OCI-LY7 (cell line): ENCODE data around the gene C19orf67. TPM values are rescaled to one million over a fixed set of nuclear protein-coding genes. Genes with fewer than 3 reads are reported as not detected.

Source experiments
- BruUV-seq: library from RNA; stranded (reverse); fragments of 400-500 nt; replicated peaks from 2 replicates; lab custom pipeline; 2021; lab: Mats Ljungman, UMichigan
- CTCF ChIA-PET: fragments of 300-600 bp; sonication (Branson Sonifier 250); formaldehyde crosslinking; loops from one replicate; lab custom pipeline; 2022; ENCODE audit warnings: antibody characterized with exemption; ENCODE audit not compliant: unreplicated experiment; lab: Charles Lee
- POLR2A ChIA-PET: fragments of 300-600 bp; sonication (Branson Sonifier 250); formaldehyde crosslinking; loops from one replicate; lab custom pipeline; 2022; ENCODE audit warnings: antibody characterized with exemption; lab: Charles Lee
- DNase-seq: peaks from one replicate; pipeline ENCODE4 v3.0.0-alpha.2; 2015; ENCODE audit warnings: low spot score
- H2AFZ ChIP-seq: fragments of 200-600 bp; sonication (generic), shearing (Covaris generic); 2 replicates; pipeline ENCODE4 v1.6.1; 2014; ENCODE audit warnings: mild to moderate bottlenecking, antibody characterized with exemption, low read length, moderate library complexity
- H3K27ac ChIP-seq: fragments of 200-600 bp; sonication (generic); 2 replicates; pipeline ENCODE4 v1.5.1; 2014; ENCODE audit warnings: mixed run types, low read depth, mild to moderate bottlenecking, moderate library complexity, low read length, inconsistent platforms; ENCODE audit not compliant: poor library complexity, severe bottlenecking
- H3K36me3 ChIP-seq: fragments of 200-600 bp; sonication (generic); 2 replicates; pipeline ENCODE4 v1.6.1; 2014; ENCODE audit warnings: mild to moderate bottlenecking, antibody characterized with exemption, low read length, moderate library complexity, mixed read lengths; ENCODE audit not compliant: insufficient read depth
- H3K4me1 ChIP-seq: fragments of 200-600 bp; sonication (generic); 2 replicates; pipeline ENCODE4 v1.5.1; 2014; ENCODE audit warnings: mild to moderate bottlenecking, low read length; ENCODE audit not compliant: insufficient read depth, poor library complexity, severe bottlenecking
- H3K4me2 ChIP-seq: fragments of 200-600 bp; sonication (generic); 2 replicates; pipeline ENCODE4 v1.6.1; 2014; ENCODE audit warnings: mild to moderate bottlenecking, low read length
- H3K4me3 ChIP-seq: fragments of 200-600 bp; sonication (generic); 2 replicates; pipeline ENCODE4 v1.5.1; 2014; ENCODE audit warnings: mild to moderate bottlenecking, low read depth, low read length; ENCODE audit not compliant: poor library complexity, severe bottlenecking
- H3K79me2 ChIP-seq: fragments of 200-600 bp; sonication (generic); 2 replicates; pipeline ENCODE4 v1.6.1; 2016; ENCODE audit warnings: low read depth, mild to moderate bottlenecking, low read length, moderate library complexity, mixed read lengths; ENCODE audit not compliant: insufficient read depth
- H3K9me2 ChIP-seq: fragments of 200-600 bp; sonication (generic); 2 replicates; pipeline ENCODE4 v1.6.1; 2016; ENCODE audit warnings: mild to moderate bottlenecking, low read length, mixed read lengths; ENCODE audit not compliant: insufficient read depth
- H3K9me3 ChIP-seq: fragments of 200-600 bp; sonication (generic); 2 replicates; pipeline ENCODE4 v1.6.1; 2014; ENCODE audit warnings: mild to moderate bottlenecking, mixed run types, low read length, mixed read lengths
- H4K20me1 ChIP-seq: fragments of 200-600 bp; sonication (generic); 2 replicates; pipeline ENCODE4 v1.6.1; 2014; ENCODE audit warnings: mild to moderate bottlenecking, antibody characterized with exemption, low read length, moderate library complexity, mixed read lengths; ENCODE audit not compliant: insufficient read depth
- CTCF ChIP-seq: fragments of 200-600 bp; sonication (generic); conservative IDR thresholded peaks from 2 replicates; pipeline ENCODE4 v1.5.1; 2014; ENCODE audit warnings: mild to moderate bottlenecking, antibody characterized with exemption, low read length, moderate library complexity, mixed read lengths
- EZH2phosphoT487 ChIP-seq: fragments of 200-600 bp; sonication (generic); IDR thresholded peaks from 2 replicates; pipeline ENCODE4 v1.6.1; 2018; ENCODE audit warnings: low read depth, borderline replicate concordance, mild to moderate bottlenecking, mixed run types, antibody characterized with exemption, low read length, moderate library complexity, mixed read lengths
- intact Hi-C: fragments of 100-400 bp; cut with micrococcal nuclease; formaldehyde crosslinking; loops from one replicate; pipeline ENCODE4 v1.10.0; 2022; ENCODE audit not compliant: unreplicated experiment
- total RNA-seq, 2 experiments: library from RNA; depleted of rRNA in 1 of 2; stranded (reverse); fragments of >200 nt in 1 of 2; shearing (Covaris generic) in 1 of 2; gene quantifications; 2 replicates each; pipeline ENCODE4 v1.2.3, GENCODE V29; 2014 to 2022

The C19orf67 gene
- total RNA-seq, 2 experiments from 2014 or later: 1.4 to 2.6 TPM

GRCh38 chr19:14101003-14101545 lies 15.5 kb upstream of the C19orf67 start:
- Histone ChIP-seq H3K4me2 (no peak overlapping the region), H3K9me3 (no peaks in the 10 kb centered on the region)
- POLR2A ChIA-PET: no interaction called here

GRCh38 chr19:14097532-14098151 lies 12.1 kb upstream of the C19orf67 start:
- H3K4me1 ChIP-seq: peaks cover under 1% of the 10 kb centered on the region
- H3K4me3 ChIP-seq: no peak overlapping the region
- BruUV-seq: no TSS peak
- no peak overlapping the region for H3K27ac ChIP-seq
- no peaks in the 10 kb centered on the region for H3K9me2 ChIP-seq
- intact Hi-C loops: no loop called here
- H2AFZ ChIP-seq: no peak overlapping the region
- TF ChIP-seq EZH2phosphoT487 (no peak), CTCF (peak; percentile 33)
- peaks cover 9% of the 10 kb centered on the region for H3K9me3 ChIP-seq
- H3K36me3 ChIP-seq: peaks cover 25% of the 10 kb centered on the region
- no peak for DNase-seq
- POLR2A ChIA-PET: no interaction called here
- no peaks in the 10 kb centered on the region for H3K79me2 ChIP-seq
- H3K4me2 ChIP-seq: no peak overlapping the region
- no peaks in the 10 kb centered on the region for H4K20me1 ChIP-seq
- CTCF ChIA-PET: no interaction called here

More at GRCh38 chr19:14101003-14101545, 15.5 kb upstream of the C19orf67 start:
- BruUV-seq: no TSS peak
- Histone ChIP-seq H3K36me3 (peaks cover 16% of the 10 kb centered on the region), H3K4me3 (no peak overlapping the region), H3K9me2 (no peaks in the 10 kb centered on the region), H3K27ac (no peak overlapping the region), H4K20me1 (no peaks in the 10 kb centered on the region), H3K4me1 (no peaks in the 10 kb centered on the region), H2AFZ (no peak overlapping the region), H3K79me2 (no peaks in the 10 kb centered on the region)
- intact Hi-C loops: no loop called here
- TF ChIP-seq CTCF (no peak), EZH2phosphoT487 (no peak)
- CTCF ChIA-PET: no interaction called here
- no peak for DNase-seq
